ENCODE measurements around the gene EIF5AL1.
"Not testable (repeated sequence)": the region's sequence is repeated elsewhere in the genome, so short reads cannot be mapped to it uniquely, and the experiment has no call there.

EIF5AL1 gene

GRCh38 chr10:79509306-79509933, 2.9 kb upstream of the EIF5AL1 start:
- not testable (repeated sequence) for DNase-seq (ENCODE audit: low read depth in 2 of 3, low spot score in 1 of 3)

- not testable (repeated sequence) for DNase-seq (ENCODE audit: low read depth in 2 of 3, low spot score in 1 of 3)
These were observed 2.3 kb upstream of the EIF5AL1 start for GRCh38 chr10:79509934-79510508.

GRCh38 chr10:79516532-79517205, 4.3 kb downstream of the EIF5AL1 start:
- DNase-seq (ENCODE audit: low read depth in 2 of 3, low spot score in 1 of 3) = not testable (repeated sequence)

- DNase-seq (ENCODE audit: low read depth in 2 of 3, low spot score in 1 of 3) = not testable (repeated sequence)
These were observed 5.2 kb downstream of the EIF5AL1 start for GRCh38 chr10:79517567-79517966.

GRCh38 chr10:79521751-79522150, 9.4 kb downstream of the EIF5AL1 start:
- not testable (repeated sequence) for DNase-seq (ENCODE audit: low read depth in 2 of 3, low spot score in 1 of 3)

GRCh38 chr10:79522464-79522863, 10.1 kb downstream of the EIF5AL1 start:
- not testable (repeated sequence) for DNase-seq (ENCODE audit: low read depth in 2 of 3, low spot score in 1 of 3)

- DNase-seq (ENCODE audit: low read depth in 2 of 3, low spot score in 1 of 3) = not testable (repeated sequence)
These were observed 11.0 kb downstream of the EIF5AL1 start for GRCh38 chr10:79523157-79523853.

GRCh38 chr10:79525049-79525710, 12.8 kb downstream of the EIF5AL1 start:
- DNase-seq (ENCODE audit: low read depth in 2 of 3, low spot score in 1 of 3) = not testable (repeated sequence)

- DNase-seq (ENCODE audit: low read depth in 2 of 3, low spot score in 1 of 3) = not testable (repeated sequence)
These were observed 15.9 kb downstream of the EIF5AL1 start for GRCh38 chr10:79528261-79528660.

- not testable (repeated sequence) for DNase-seq (ENCODE audit: low read depth in 2 of 3, low spot score in 1 of 3)
These were observed 21.0 kb downstream of the EIF5AL1 start for GRCh38 chr10:79533142-79533902.

- DNase-seq (ENCODE audit: low read depth in 2 of 3, low spot score in 1 of 3) = not testable (repeated sequence)
These were observed 21.5 kb downstream of the EIF5AL1 start for GRCh38 chr10:79533903-79534175.

- DNase-seq (ENCODE audit: low read depth in 2 of 3, low spot score in 1 of 3) = not testable (repeated sequence)
These were observed 26.0 kb downstream of the EIF5AL1 start for GRCh38 chr10:79538311-79538710.

GRCh38 chr10:79540930-79541329, 28.6 kb downstream of the EIF5AL1 start:
- not testable (repeated sequence) for DNase-seq (ENCODE audit: low read depth in 2 of 3, low spot score in 1 of 3)

- no peak for DNase-seq (ENCODE audit: low read depth in 2 of 3, low spot score in 1 of 3)
These were observed 30.3 kb downstream of the EIF5AL1 start for GRCh38 chr10:79542626-79543025.

- DNase-seq (ENCODE audit: low read depth in 2 of 3, low spot score in 1 of 3) = not testable (repeated sequence)
These were observed 32.1 kb downstream of the EIF5AL1 start for GRCh38 chr10:79544408-79544807.

GRCh38 chr10:79544926-79545659, 32.8 kb downstream of the EIF5AL1 start:
- DNase-seq (ENCODE audit: low read depth in 2 of 3, low spot score in 1 of 3) = not testable (repeated sequence)

- DNase-seq (ENCODE audit: low read depth in 2 of 3, low spot score in 1 of 3) = not testable (repeated sequence)
These were observed 34.8 kb downstream of the EIF5AL1 start for GRCh38 chr10:79547128-79547527.

- DNase-seq (ENCODE audit: low read depth in 2 of 3, low spot score in 1 of 3) = no peak
These were observed 35.6 kb downstream of the EIF5AL1 start for GRCh38 chr10:79547973-79548372.

GRCh38 chr10:79552143-79552542, 39.8 kb downstream of the EIF5AL1 start:
- DNase-seq (ENCODE audit: low read depth in 2 of 3, low spot score in 1 of 3) = no peak
